ENCODE measurements around the gene XPA.

DNA sequence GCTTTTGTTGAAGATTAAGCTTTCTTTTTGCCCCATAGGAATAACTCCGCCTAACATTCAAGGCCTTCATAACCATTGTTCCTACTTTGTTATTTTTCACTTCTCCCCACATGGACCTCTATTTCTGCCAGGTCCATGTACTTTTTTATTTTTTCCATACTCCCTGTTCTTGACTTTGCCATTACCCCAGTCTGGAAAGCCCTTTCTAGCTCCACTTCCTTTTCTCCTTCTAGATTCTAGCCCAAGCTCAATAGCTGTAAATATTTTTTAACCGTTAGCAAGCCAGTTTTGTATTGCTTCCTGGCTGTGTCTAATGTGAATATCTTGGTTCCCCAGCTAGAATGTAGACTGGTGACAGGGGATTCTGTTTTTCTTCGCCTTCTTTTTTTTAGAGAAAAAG, 37.4 kb downstream of the XPA start:
- TF ChIP-seq, protein P1, sequence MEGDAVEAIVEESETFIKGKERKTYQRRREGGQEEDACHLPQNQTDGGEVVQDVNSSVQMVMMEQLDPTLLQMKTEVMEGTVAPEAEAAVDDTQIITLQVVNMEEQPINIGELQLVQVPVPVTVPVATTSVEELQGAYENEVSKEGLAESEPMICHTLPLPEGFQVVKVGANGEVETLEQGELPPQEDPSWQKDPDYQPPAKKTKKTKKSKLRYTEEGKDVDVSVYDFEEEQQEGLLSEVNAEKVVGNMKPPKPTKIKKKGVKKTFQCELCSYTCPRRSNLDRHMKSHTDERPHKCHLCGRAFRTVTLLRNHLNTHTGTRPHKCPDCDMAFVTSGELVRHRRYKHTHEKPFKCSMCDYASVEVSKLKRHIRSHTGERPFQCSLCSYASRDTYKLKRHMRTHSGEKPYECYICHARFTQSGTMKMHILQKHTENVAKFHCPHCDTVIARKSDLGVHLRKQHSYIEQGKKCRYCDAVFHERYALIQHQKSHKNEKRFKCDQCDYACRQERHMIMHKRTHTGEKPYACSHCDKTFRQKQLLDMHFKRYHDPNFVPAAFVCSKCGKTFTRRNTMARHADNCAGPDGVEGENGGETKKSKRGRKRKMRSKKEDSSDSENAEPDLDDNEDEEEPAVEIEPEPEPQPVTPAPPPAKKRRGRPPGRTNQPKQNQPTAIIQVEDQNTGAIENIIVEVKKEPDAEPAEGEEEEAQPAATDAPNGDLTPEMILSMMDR (IDR thresholded peaks at IDR 0.05) = no peak
- no peak for TF ChIP-seq POLR2A (IDR thresholded peaks at IDR 0.05)
